Suprapubic skin (tissue), 4 donors: ENCODE results near the gene NRXN3.

ENCODE experiments used
- CTCF ChIP-seq, 2 donors: fragments of 200-600 bp in 1 of 2; fragments of 450-650 bp in 1 of 2; sonication (generic) in 1 of 2; IDR thresholded peaks; one replicate each; pipeline ENCODE4 v1.5.1; 2016 to 2019; ENCODE audit warnings: antibody characterized with exemption in 2 of 2, mild to moderate bottlenecking in 1 of 2, moderate library complexity in 1 of 2
- POLR2A ChIP-seq, 2 donors: fragments of 450-650 bp; IDR thresholded peaks; one replicate each; pipeline ENCODE4 v1.6.1; 2017; ENCODE audit warnings: antibody characterized with exemption in 2 of 2, mild to moderate bottlenecking in 2 of 2, moderate library complexity in 2 of 2
- POLR2AphosphoS5 ChIP-seq, 3 donors: sonication (generic); formaldehyde crosslinking; IDR thresholded peaks; one replicate each; pipeline ENCODE4 v1.6.1; 2017; ENCODE audit warnings: antibody characterized with exemption in 3 of 3

GRCh38 chr14:78986989-78987388, 816.8 kb downstream of the NRXN3 start:
- no peak for TF ChIP-seq CTCF (IDR thresholded peaks at IDR 0.05)
- TF ChIP-seq POLR2A (IDR thresholded peaks at IDR 0.05): no peak
- TF ChIP-seq POLR2AphosphoS5 (IDR thresholded peaks at IDR 0.05): no peak
